ENCODE data around the gene YIPF2.

The YIPF2 gene

GRCh38 chr19:10920781-10921180, 7.7 kb downstream of the YIPF2 start:
- no peak overlapping the region for H3K27ac ChIP-seq
- no peak for TF ChIP-seq ZFX (IDR thresholded peaks at IDR 0.05; ENCODE audit: borderline replicate concordance)
- no peak for TF ChIP-seq CTCF (IDR thresholded peaks at IDR 0.05)

GRCh38 chr19:10920288-10920655, 8.2 kb downstream of the YIPF2 start:
- no peak for TF ChIP-seq CTCF (IDR thresholded peaks at IDR 0.05)
- no peak for TF ChIP-seq ZFX (IDR thresholded peaks at IDR 0.05; ENCODE audit: borderline replicate concordance)
- no peak overlapping the region for H3K27ac ChIP-seq

- H3K27ac ChIP-seq = no peak overlapping the region
- TF ChIP-seq ZFX (IDR thresholded peaks at IDR 0.05; ENCODE audit: borderline replicate concordance) (no peak), CTCF (IDR thresholded peaks at IDR 0.05) (no peak)
Observed at GRCh38 chr19:10919352-10920287, 8.8 kb downstream of the YIPF2 start.

- TF ChIP-seq CTCF (IDR thresholded peaks at IDR 0.05) (no peak), ZFX (IDR thresholded peaks at IDR 0.05; ENCODE audit: borderline replicate concordance) (no peak)
- H3K27ac ChIP-seq = no peak overlapping the region
Observed at GRCh38 chr19:10918359-10918758, 10.1 kb downstream of the YIPF2 start.

GRCh38 chr19:10916602-10917001, 11.8 kb downstream of the YIPF2 start:
- no peak overlapping the region for H3K27ac ChIP-seq

GRCh38 chr19:10915130-10916091, 13.0 kb downstream of the YIPF2 start:
- no peak for TF ChIP-seq CTCF (IDR thresholded peaks at IDR 0.05)
- no peak for TF ChIP-seq ZFX (IDR thresholded peaks at IDR 0.05; ENCODE audit: borderline replicate concordance)
- H3K27ac ChIP-seq = no peak overlapping the region

More at GRCh38 chr19:10916602-10917001, 11.8 kb downstream of the YIPF2 start:
- TF ChIP-seq ZFX (IDR thresholded peaks at IDR 0.05; ENCODE audit: borderline replicate concordance) (no peak), CTCF (IDR thresholded peaks at IDR 0.05) (no peak)

Data from 22Rv1 (cell line).